Loucy (cell line): ENCODE data around the gene UBA5.

Experiments used
- CTCF ChIP-seq: fragments of 200-600 bp; sonication (generic); conservative IDR thresholded peaks from 2 replicates; pipeline ENCODE4 v1.5.1; 2014; ENCODE audit warnings: mild to moderate bottlenecking, antibody characterized with exemption, low read length
- EZH2phosphoT487 ChIP-seq: fragments of 200-600 bp; IDR thresholded peaks from 2 replicates; pipeline ENCODE4 v1.6.1; 2018; ENCODE audit warnings: antibody characterized with exemption, mild to moderate bottlenecking, moderate library complexity, borderline replicate concordance

GRCh38 chr3:132638706-132639105 lies 21.4 kb upstream of the UBA5 start:
- TF ChIP-seq EZH2phosphoT487: no peak
- TF ChIP-seq CTCF: no peak
